ENCODE data around the gene ZNF474. TPM values are rescaled to one million over a fixed set of nuclear protein-coding genes. Genes with fewer than 3 reads are reported as not detected.

Gene ZNF474
- total RNA-seq, 1 experiment from 2014 or later = not detected

DNA sequence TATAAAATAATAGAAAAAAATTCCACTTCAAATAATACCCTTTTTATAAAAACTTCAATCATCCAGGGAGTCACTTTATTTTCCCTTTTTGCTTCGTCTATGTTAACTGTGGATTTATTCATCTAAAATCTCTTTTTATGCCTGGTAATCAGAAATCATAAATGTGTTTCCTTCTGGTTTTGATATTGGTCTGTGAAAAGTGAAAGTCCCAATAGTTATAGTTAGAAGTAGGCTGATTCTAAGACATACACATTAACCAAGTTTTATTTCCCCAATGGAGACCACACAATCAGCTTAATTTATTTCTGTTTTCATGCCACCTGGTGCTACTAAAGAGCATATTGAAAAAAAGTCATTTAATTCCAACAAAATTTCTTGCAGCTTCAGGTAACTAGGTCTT lies 45.7 kb downstream of the ZNF474 start:
- intact Hi-C loops (cut with micrococcal nuclease; ENCODE audit: unreplicated experiment) = no loop called here
- Histone ChIP-seq H3K27me3 (replicated peaks; ENCODE audit: insufficient read depth, low read depth, low read length, poor library complexity) (no peaks in the 10 kb centered on the region), H3K9me3 (ENCODE audit: low read depth, low read length, poor library complexity, severe bottlenecking) (no peaks in the 10 kb centered on the region), H3K4me3 (ENCODE audit: low read depth, low read length, poor library complexity, severe bottlenecking) (no peak overlapping the region), H3K4me1 (ENCODE audit: insufficient read depth, low read length, poor library complexity, severe bottlenecking) (no peaks in the 10 kb centered on the region), H3K36me3 (ENCODE audit: insufficient read depth, low read length, poor library complexity, severe bottlenecking) (no peaks in the 10 kb centered on the region), H3K27ac (ENCODE audit: low read depth, low read length, poor library complexity, severe bottlenecking) (no peak overlapping the region)
- ChIA-PET CTCF (no interaction called here), POLR2A (ENCODE audit: low non-redundant PET) (no interaction called here)
- no peak for DNase-seq (ENCODE audit: low spot score)
- TF ChIP-seq, protein P1, sequence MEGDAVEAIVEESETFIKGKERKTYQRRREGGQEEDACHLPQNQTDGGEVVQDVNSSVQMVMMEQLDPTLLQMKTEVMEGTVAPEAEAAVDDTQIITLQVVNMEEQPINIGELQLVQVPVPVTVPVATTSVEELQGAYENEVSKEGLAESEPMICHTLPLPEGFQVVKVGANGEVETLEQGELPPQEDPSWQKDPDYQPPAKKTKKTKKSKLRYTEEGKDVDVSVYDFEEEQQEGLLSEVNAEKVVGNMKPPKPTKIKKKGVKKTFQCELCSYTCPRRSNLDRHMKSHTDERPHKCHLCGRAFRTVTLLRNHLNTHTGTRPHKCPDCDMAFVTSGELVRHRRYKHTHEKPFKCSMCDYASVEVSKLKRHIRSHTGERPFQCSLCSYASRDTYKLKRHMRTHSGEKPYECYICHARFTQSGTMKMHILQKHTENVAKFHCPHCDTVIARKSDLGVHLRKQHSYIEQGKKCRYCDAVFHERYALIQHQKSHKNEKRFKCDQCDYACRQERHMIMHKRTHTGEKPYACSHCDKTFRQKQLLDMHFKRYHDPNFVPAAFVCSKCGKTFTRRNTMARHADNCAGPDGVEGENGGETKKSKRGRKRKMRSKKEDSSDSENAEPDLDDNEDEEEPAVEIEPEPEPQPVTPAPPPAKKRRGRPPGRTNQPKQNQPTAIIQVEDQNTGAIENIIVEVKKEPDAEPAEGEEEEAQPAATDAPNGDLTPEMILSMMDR (conservative IDR thresholded peaks at IDR 0.05; ENCODE audit: low read depth, low read length) = no peak
- BruUV-seq (replicated peaks) = no TSS peak

DNA sequence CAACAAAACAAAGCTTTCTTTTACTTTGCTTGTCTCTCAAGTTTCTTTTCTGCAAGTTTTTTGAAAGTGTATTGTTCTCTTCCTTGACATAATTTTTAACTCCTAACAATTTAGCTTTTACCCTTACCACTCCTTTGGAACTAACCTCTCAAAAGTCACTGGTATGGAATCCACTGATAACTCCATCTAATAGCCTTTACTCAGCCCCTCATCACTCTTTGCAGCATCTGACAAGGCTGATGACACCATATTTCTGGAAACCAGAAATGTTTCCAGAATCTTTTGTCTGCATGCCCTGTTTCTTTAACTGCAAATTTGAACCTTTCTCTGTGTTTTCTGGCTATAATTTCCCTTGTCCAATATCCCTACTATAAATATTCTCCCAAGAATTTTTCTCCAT lies 46.5 kb downstream of the ZNF474 start:
- no peaks in the 10 kb centered on the region for H3K9me3 ChIP-seq (ENCODE audit: low read depth, low read length, poor library complexity, severe bottlenecking)
- H3K4me3 ChIP-seq (ENCODE audit: low read depth, low read length, poor library complexity, severe bottlenecking) = no peak overlapping the region
- H3K36me3 ChIP-seq (ENCODE audit: insufficient read depth, low read length, poor library complexity, severe bottlenecking) = no peaks in the 10 kb centered on the region
- ChIA-PET POLR2A (ENCODE audit: low non-redundant PET) (no interaction called here), CTCF (no interaction called here)
- no peaks in the 10 kb centered on the region for H3K27me3 ChIP-seq (replicated peaks; ENCODE audit: insufficient read depth, low read depth, low read length, poor library complexity)
- H3K4me1 ChIP-seq (ENCODE audit: insufficient read depth, low read length, poor library complexity, severe bottlenecking) = no peaks in the 10 kb centered on the region
- BruUV-seq (replicated peaks) = no TSS peak
- no peak for TF ChIP-seq EZH2 (IDR thresholded peaks at IDR 0.05; ENCODE audit: borderline replicate concordance, low read depth, low read length, poor library complexity, severe bottlenecking)
- TF ChIP-seq, protein P1 (conservative IDR thresholded peaks at IDR 0.05; ENCODE audit: low read depth, low read length) = no peak
- no peak overlapping the region for H3K27ac ChIP-seq (ENCODE audit: low read depth, low read length, poor library complexity, severe bottlenecking)
- intact Hi-C loops (cut with micrococcal nuclease; ENCODE audit: unreplicated experiment) = no loop called here
- DNase-seq (ENCODE audit: low spot score) = no peak

DNA sequence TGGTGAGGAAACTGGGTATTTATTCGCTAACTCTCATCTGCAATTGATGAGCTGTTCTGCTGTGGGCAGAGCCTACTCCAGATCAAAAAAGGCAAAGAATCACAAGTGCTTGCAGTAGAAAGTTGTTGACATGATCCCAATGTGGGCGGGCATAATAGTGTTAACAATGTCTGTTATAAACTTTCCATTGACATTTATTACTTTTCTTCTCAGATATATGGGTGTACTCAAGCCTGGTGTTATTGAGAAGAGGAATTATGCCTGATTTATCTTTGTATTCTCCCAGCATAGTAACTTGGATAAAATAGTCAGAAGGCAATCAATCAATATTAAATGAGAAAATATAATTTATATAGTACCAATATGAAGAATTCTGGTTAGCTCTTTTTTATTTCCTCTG lies 47.8 kb downstream of the ZNF474 start:
- Histone ChIP-seq H3K4me3 (ENCODE audit: low read depth, low read length, poor library complexity, severe bottlenecking) (no peak overlapping the region), H3K36me3 (ENCODE audit: insufficient read depth, low read length, poor library complexity, severe bottlenecking) (no peaks in the 10 kb centered on the region), H3K27me3 (replicated peaks; ENCODE audit: insufficient read depth, low read depth, low read length, poor library complexity) (no peaks in the 10 kb centered on the region), H3K9me3 (ENCODE audit: low read depth, low read length, poor library complexity, severe bottlenecking) (no peaks in the 10 kb centered on the region), H3K27ac (ENCODE audit: low read depth, low read length, poor library complexity, severe bottlenecking) (no peak overlapping the region), H3K4me1 (ENCODE audit: insufficient read depth, low read length, poor library complexity, severe bottlenecking) (peaks cover 6% of the 10 kb centered on the region)
- no peak for TF ChIP-seq EZH2 (IDR thresholded peaks at IDR 0.05; ENCODE audit: borderline replicate concordance, low read depth, low read length, poor library complexity, severe bottlenecking)
- TF ChIP-seq, protein P1 (conservative IDR thresholded peaks at IDR 0.05; ENCODE audit: low read depth, low read length) = no peak
- CTCF ChIA-PET = no interaction called here
- POLR2A ChIA-PET (ENCODE audit: low non-redundant PET) = no interaction called here
- intact Hi-C loops (cut with micrococcal nuclease; ENCODE audit: unreplicated experiment) = no loop called here
- no TSS peak for BruUV-seq (replicated peaks)
- DNase-seq (ENCODE audit: low spot score) = no peak

Data from A673 (cell line).